Sigmoid colon (tissue), 7 donors: ENCODE data around the gene FBLN2. TPM values are rescaled to one million over a fixed set of nuclear protein-coding genes. Genes with fewer than 3 reads are reported as not detected.

Source experiments
- DNase-seq: peaks from one replicate; pipeline ENCODE4 v3.0.0-alpha.2; 2019
- H3K27ac ChIP-seq, 4 donors: fragments of 200-600 bp; sonication (generic); one replicate each; pipeline ENCODE4 v1.5.1; 2016 to 2019; ENCODE audit warnings: mild to moderate bottlenecking in 1 of 4
- H3K27me3 ChIP-seq, 3 donors: fragments of 200-600 bp; sonication (generic); one replicate each; pipeline ENCODE4 v1.5.1; 2019; ENCODE audit warnings: mild to moderate bottlenecking in 1 of 3
- H3K36me3 ChIP-seq, 4 donors: fragments of 200-600 bp; sonication (generic); one replicate each; pipeline ENCODE4 v1.5.1; 2016 to 2019
- H3K4me1 ChIP-seq, 4 donors: fragments of 200-600 bp; sonication (generic); one replicate each; pipeline ENCODE4 v1.5.1; 2017 to 2019
- H3K4me3 ChIP-seq, 4 donors: fragments of 200-600 bp; sonication (generic); one replicate each; pipeline ENCODE4 v1.5.1; 2017 to 2019; ENCODE audit warnings: mild to moderate bottlenecking in 2 of 4, moderate library complexity in 1 of 4
- H3K9me3 ChIP-seq, 4 donors: fragments of 200-600 bp in 3 of 4; sonication (generic) in 3 of 4; one replicate each; pipeline versions ENCODE4 v1.5.1 to v1.6.1; 2013 to 2019
- EP300 ChIP-seq, 4 donors: sonication (generic); formaldehyde crosslinking; IDR thresholded peaks; one replicate each; pipeline ENCODE4 v1.6.1; 2017; ENCODE audit warnings: antibody characterized with exemption in 4 of 4
- POLR2A ChIP-seq, 2 donors: fragments of 450-650 bp; IDR thresholded peaks; one replicate each; pipeline ENCODE4 v1.6.1; 2016; ENCODE audit warnings: antibody characterized with exemption in 2 of 2, mild to moderate bottlenecking in 2 of 2, moderate library complexity in 2 of 2
- POLR2AphosphoS5 ChIP-seq, 4 donors: sonication (generic); formaldehyde crosslinking; IDR thresholded peaks; one replicate each; pipeline ENCODE4 v1.6.1; 2017; ENCODE audit warnings: antibody characterized with exemption in 4 of 4
- WGBS, 2 donors: extraction: QIAGEN DNeasy Blood & Tissue Kit; methylation state at CpG; one replicate each; pipeline ENCODE4 v1.1.7; 2013; 5-methylcytosine and 5-hydroxymethylcytosine counted together
- intact Hi-C: fragments of 100-400 bp; cut with DNase I; formaldehyde crosslinking; loops from one replicate; pipeline ENCODE4 v1.15.1; 2023
- polyA plus RNA-seq, 3 donors: library from polyadenylated mRNA; stranded (reverse); fragments of 200-250 nt; gene quantifications; one replicate each; pipeline ENCODE4 v1.2.3, GENCODE V29; 2013
- total RNA-seq, 4 donors: library from RNA; depleted of rRNA; stranded (reverse); fragments of >200 nt; gene quantifications; one replicate each; pipeline ENCODE4 v1.1.0, GENCODE V29; 2016
- TF ChIP-seq, protein P1 (sequence below), 4 experiments: fragments of 450-650 bp in 3 of 4; fragments of 200-600 bp in 1 of 4; IDR thresholded peaks; one replicate each; pipeline ENCODE4 v1.5.1; 2016 to 2019; ENCODE audit warnings: antibody characterized with exemption in 4 of 4, mild to moderate bottlenecking in 3 of 4, moderate library complexity in 2 of 4
- donor health status: healthy with polysubstance abuse.
- donor health status: Bipolar disorder and iron deficiency.
- donor health status: healthy.

The FBLN2 gene
- total and polyA plus RNA-seq, 7 donors = 1.2 to 134 (median 18.7) TPM

DNA sequence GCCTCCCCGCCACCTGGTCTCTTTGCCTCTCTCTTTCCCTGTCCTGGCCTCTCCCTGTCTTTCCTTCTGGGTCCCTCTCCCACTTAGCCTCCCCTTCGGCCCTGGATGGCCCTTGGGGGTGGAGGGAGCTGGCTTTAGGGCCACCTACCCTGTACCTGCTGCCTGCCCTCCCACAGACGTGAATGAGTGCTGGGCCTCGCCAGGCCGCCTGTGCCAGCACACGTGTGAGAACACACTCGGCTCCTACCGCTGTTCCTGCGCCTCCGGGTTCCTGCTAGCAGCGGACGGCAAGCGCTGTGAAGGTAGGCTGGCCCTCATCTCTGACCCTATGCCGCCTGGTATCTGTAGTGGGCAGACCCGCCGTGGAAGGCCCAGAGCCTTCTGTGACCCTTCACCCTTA lies 80.7 kb downstream of the FBLN2 start:
- TF ChIP-seq, protein P1, sequence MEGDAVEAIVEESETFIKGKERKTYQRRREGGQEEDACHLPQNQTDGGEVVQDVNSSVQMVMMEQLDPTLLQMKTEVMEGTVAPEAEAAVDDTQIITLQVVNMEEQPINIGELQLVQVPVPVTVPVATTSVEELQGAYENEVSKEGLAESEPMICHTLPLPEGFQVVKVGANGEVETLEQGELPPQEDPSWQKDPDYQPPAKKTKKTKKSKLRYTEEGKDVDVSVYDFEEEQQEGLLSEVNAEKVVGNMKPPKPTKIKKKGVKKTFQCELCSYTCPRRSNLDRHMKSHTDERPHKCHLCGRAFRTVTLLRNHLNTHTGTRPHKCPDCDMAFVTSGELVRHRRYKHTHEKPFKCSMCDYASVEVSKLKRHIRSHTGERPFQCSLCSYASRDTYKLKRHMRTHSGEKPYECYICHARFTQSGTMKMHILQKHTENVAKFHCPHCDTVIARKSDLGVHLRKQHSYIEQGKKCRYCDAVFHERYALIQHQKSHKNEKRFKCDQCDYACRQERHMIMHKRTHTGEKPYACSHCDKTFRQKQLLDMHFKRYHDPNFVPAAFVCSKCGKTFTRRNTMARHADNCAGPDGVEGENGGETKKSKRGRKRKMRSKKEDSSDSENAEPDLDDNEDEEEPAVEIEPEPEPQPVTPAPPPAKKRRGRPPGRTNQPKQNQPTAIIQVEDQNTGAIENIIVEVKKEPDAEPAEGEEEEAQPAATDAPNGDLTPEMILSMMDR (IDR thresholded peaks at IDR 0.05) = no peak
- TF ChIP-seq EP300 (IDR thresholded peaks at IDR 0.05) (no peak), POLR2AphosphoS5 (IDR thresholded peaks at IDR 0.05) (no peak), POLR2A (IDR thresholded peaks at IDR 0.05) (no peak)
- no peaks in the 10 kb centered on the region for H3K9me3 ChIP-seq
- H3K4me3 ChIP-seq = no peak overlapping the region
- H3K4me1 ChIP-seq = no peaks in the 10 kb centered on the region
- 90 to 94% methylated on average over 16 of the region's 16 CpGs for WGBS, 2 donors
- no peaks in the 10 kb centered on the region for H3K27me3 ChIP-seq
- H3K27ac ChIP-seq = no peak overlapping the region
- DNase-seq = no peak
- no peaks in the 10 kb centered on the region for H3K36me3 ChIP-seq
- intact Hi-C loops = no loop called here

GRCh38 chr3:13631256-13631655 lies 82.3 kb downstream of the FBLN2 start:
- 84 to 89% methylated on average over 13 of the region's 13 CpGs for WGBS, 2 donors
- H3K36me3 ChIP-seq = no peaks in the 10 kb centered on the region
- H3K9me3 ChIP-seq = no peaks in the 10 kb centered on the region
- TF ChIP-seq, protein P1 (IDR thresholded peaks at IDR 0.05) = no peak
- TF ChIP-seq EP300 (IDR thresholded peaks at IDR 0.05) (no peak), POLR2A (IDR thresholded peaks at IDR 0.05) (no peak), POLR2AphosphoS5 (IDR thresholded peaks at IDR 0.05) (no peak)
- no peaks in the 10 kb centered on the region for H3K4me1 ChIP-seq
- H3K4me3 ChIP-seq = no peak overlapping the region
- no peak for DNase-seq
- no peaks in the 10 kb centered on the region for H3K27me3 ChIP-seq
- intact Hi-C loops = no loop called here
- no peak overlapping the region for H3K27ac ChIP-seq

GRCh38 chr3:13633176-13633575 lies 84.3 kb downstream of the FBLN2 start:
- 91 to 94% methylated on average over 13 of the region's 13 CpGs for WGBS, 2 donors
- H3K27me3 ChIP-seq = no peaks in the 10 kb centered on the region
- no peak for TF ChIP-seq POLR2A (IDR thresholded peaks at IDR 0.05)
- TF ChIP-seq, protein P1 (IDR thresholded peaks at IDR 0.05) = no peak
- TF ChIP-seq EP300 (IDR thresholded peaks at IDR 0.05) = no peak
- TF ChIP-seq POLR2AphosphoS5 (IDR thresholded peaks at IDR 0.05) = no peak
- H3K4me3 ChIP-seq = no peak overlapping the region
- H3K36me3 ChIP-seq = no peaks in the 10 kb centered on the region
- no peaks in the 10 kb centered on the region for H3K4me1 ChIP-seq
- no peak overlapping the region for H3K27ac ChIP-seq
- DNase-seq = no peak
- intact Hi-C loops = no loop called here
- no peaks in the 10 kb centered on the region for H3K9me3 ChIP-seq

DNA sequence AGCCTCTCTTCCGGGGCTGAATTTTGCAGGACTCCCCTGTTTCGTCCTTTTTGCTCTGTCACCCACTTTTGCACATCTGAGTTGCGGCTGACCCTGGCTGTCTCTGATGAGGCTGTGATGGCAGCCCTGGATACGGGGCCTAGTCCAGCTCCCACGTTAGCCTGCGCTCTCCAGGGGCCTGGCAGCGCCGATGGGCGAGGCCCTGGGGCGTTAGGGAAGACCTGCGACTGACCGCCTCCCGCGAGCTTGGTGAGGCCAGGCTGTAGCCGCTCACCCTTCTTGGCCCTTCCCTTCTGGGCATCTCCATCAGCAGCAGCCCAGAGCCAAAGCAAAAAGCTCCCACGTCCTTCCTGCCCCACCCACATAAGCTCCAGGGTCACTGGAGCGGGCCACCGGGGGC lies 85.2 kb downstream of the FBLN2 start:
- Histone ChIP-seq H3K27ac (no peak overlapping the region), H3K36me3 (no peaks in the 10 kb centered on the region), H3K9me3 (no peaks in the 10 kb centered on the region), H3K4me3 (no peak overlapping the region), H3K27me3 (no peaks in the 10 kb centered on the region), H3K4me1 (no peaks in the 10 kb centered on the region)
- intact Hi-C loops = no loop called here
- DNase-seq = no peak
- TF ChIP-seq POLR2AphosphoS5 (IDR thresholded peaks at IDR 0.05) (no peak), EP300 (IDR thresholded peaks at IDR 0.05) (no peak), POLR2A (IDR thresholded peaks at IDR 0.05) (no peak)
- TF ChIP-seq, protein P1 (IDR thresholded peaks at IDR 0.05) = no peak
- WGBS, 2 donors = 79 to 83% methylated on average over 18 of the region's 18 CpGs

- intact Hi-C loops = no loop called here
- Histone ChIP-seq H3K9me3 (no peaks in the 10 kb centered on the region), H3K27ac (no peak overlapping the region), H3K27me3 (no peaks in the 10 kb centered on the region), H3K4me1 (no peaks in the 10 kb centered on the region), H3K36me3 (no peaks in the 10 kb centered on the region), H3K4me3 (no peak overlapping the region)
- 86 to 90% methylated on average over 10 of the region's 10 CpGs for WGBS, 2 donors
- no peak for TF ChIP-seq EP300 (IDR thresholded peaks at IDR 0.05)
- TF ChIP-seq, protein P1 (IDR thresholded peaks at IDR 0.05) = no peak
- no peak for DNase-seq
Observed at GRCh38 chr3:13634615-13635014, 85.7 kb downstream of the FBLN2 start.
